ENCODE results near the gene UBAP1.
"Not testable (repeated sequence)": the region's sequence is repeated elsewhere in the genome, so short reads cannot be mapped to it uniquely, and the experiment has no call there.

Gene UBAP1

DNA sequence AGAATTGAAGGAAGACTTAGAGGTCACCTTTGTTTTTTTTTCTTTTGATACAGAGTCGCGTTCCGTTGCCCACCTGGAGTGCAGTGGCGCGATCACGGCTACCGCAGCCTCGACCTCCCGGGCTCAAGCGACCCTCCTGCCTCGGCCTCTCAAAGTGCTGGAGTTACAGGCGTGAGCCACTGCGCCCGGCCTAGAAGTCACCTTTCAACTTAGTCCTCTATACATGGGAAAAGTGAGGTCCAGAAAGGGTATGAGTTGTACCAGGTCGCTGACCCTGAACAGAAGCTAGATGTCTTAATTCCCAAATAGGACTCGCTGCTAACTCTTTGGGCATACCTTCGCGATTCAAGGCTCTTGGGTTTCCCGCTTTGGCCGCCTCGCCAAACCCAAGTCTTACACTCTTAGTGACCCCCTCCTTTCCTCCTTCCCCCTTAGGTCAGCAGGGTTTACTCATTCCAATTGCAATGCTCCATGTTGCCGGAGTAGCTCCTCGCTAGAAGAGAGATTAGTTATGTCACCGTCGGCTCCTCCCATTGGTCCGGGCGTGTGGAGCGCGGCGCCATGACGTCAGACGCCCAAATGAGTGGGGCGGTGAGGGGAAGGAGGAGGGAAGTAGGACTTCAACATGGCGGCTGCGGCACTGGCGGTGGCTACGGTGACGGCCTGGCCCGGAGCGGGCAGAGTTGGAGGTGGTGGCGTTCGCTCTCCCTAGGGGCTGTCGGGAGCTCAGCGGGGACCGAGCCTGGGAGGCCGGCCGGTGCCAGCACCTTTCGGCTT is at the start of gene UBAP1:
Gene UBAP1 (plus strand): TSS at position 608 of the 777 bp plus-strand sequence. CDS start 41,872 bp downstream, outside the sequence.
- DNase-seq (ENCODE audit: low spot score) (peak; percentile 89), FAIRE-seq (peak; percentile 80)

DNA sequence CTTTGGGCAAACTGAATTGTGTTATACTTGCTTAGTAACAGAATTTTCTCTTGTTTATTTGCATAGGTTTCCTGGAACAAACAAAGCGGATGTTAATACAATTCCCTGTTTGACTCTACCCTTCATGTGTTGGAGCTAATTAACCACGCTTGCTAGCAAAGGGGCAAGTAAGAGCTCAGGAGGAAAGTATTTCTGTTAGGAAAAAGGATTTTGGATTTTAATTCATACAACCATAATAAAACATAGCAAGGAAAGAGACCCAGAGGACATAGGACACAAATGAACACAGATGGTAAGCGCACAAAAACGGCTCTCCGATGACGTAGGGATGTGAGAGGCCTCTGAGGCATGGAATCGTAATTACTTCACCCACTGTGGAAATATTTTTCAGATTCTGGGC is 47.3 kb upstream of the UBAP1 start:
- no peak for FAIRE-seq
- no peak for DNase-seq (ENCODE audit: low spot score)

GRCh38 chr9:34133436-34133949 is 45.4 kb upstream of the UBAP1 start:
- no peak for FAIRE-seq
- DNase-seq (ENCODE audit: low spot score), result no peak

DNA sequence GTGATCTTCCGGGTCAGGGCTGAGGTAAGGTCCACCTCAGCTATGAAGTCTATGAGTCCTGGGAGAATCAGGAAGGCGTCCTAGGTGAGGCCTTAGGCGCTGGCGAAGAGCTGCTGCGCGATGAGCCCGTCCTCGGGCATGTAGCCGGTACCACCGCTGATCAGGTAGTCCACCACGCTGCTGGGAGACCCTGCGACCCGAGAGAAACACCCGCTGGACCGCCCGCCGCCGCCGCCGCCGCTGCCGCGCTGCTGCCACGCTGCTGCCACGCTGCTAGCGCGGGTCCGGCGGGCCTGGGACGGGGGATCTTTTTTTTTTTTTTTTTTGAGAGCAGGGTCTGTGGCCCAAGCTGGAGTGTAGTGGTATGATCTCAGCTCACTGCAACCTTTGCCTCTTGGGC is 44.3 kb upstream of the UBAP1 start:
- DNase-seq (ENCODE audit: low spot score) (no peak), FAIRE-seq (no peak)

DNA sequence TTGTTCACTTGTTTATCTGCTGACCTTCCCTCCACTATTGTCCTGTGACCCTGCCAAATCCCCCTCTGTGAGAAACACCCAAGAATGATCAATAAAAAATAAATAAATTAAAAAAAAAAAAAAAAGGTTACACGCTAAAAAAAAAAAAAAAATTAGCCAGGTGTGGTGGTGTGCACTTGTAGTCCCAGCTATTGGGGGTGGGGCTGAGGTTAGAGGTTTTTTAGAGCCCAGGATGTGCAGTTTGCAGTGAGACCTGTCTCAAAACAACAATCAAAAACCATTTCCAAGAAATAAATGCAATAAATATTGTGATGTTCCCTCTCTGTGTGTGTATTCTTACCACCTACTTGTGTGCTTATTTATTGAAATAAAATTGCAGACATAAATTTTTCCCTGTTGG is 40.2 kb upstream of the UBAP1 start:
- DNase-seq (ENCODE audit: low spot score); FAIRE-seq: not testable (repeated sequence)

GRCh38 chr9:34139477-34140146 is 39.2 kb upstream of the UBAP1 start:
- FAIRE-seq (peak; percentile 81), DNase-seq (ENCODE audit: low spot score) (peak; percentile 38)

- no peak for FAIRE-seq
Observed at GRCh38 chr9:34140853-34141252, 38.0 kb upstream of the UBAP1 start.

DNA sequence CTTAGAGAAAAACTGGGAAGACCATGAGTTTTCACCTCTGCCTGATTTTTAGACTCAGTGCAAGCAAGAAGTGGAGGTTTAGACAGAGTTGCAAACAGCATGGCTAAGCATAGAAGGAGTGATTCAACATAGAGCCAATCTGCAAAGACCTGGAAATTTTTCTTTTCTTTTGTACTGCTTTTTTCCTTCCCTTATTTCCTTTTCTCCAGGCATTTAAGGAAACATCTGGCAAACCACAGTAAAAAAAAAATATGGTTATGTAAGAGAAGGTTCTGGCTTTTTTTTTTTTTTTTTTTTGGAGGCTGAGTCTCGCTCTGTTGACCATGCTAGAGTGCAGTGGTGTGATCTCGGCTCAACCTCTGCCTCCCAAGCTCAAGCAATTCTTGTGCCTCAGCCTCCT is 35.7 kb upstream of the UBAP1 start:
- FAIRE-seq, result no peak
- DNase-seq (ENCODE audit: low spot score), result no peak

More at GRCh38 chr9:34140853-34141252, 38.0 kb upstream of the UBAP1 start:
- no peak for DNase-seq (ENCODE audit: low spot score)

DNA sequence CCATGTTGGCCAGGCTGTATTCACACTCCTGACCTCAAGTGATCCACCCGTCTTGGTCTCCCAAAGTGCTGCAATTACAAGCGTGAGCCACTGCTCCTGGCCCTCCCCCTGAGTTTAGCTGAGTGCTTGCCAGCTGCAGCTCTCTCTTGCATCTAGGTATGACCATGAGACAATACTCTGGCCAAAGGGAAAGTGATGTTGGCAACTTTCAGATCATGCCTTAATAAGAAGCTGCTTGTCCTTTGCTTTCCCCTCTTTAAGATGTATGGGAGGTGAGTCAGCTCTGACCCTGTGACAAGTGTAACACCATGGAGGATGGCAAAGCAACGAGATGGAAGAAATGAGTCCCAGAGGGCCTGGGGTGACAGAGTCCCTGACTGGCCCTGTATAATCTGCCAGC is 33.7 kb upstream of the UBAP1 start:
- FAIRE-seq, result no peak
- DNase-seq (ENCODE audit: low spot score), result peak; percentile 15

DNA sequence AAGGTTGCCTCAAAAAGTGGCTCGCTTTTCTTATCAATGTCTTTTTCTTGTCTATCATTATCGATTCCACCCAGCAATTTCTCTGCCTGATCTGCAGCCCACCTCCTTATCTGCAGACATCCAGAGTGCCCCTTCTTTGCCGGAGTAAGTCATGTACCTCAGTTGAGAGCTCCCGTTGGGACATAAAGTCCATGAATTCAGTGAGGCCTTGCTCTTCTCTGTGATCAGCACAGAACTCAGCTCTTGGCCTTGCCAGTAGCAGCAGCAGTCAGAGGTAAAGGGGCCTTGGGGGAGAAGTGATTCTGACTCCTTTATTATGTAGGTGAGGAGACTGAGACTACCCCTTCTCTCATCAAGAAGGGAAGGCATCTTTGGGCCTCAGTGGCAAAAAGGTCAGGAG is 27.4 kb upstream of the UBAP1 start:
- no peak for FAIRE-seq

DNA sequence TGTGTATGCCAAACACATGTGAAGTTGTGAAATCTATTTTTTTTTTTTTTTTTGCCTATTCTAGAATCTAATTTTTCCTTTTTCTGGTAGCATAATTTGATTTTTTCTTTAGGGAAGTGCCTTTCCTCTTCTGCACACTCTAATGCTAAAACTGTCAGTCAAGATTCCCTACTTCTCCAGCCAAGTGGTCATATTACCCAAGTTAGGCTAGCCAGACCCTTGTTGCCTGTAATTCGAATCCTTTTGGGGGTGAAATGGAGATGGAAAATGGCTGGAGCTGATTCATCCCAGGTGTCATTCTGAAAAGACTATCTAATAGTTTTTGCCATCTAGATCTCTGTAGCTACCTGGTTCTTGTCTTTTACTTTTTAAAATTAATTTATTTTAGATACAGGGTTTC is 24.8 kb upstream of the UBAP1 start:
- DNase-seq (ENCODE audit: low spot score) (no peak), FAIRE-seq (no peak)

More for the DNA sequence above, 27.4 kb upstream of the UBAP1 start:
- no peak for DNase-seq (ENCODE audit: low spot score)

GRCh38 chr9:34157318-34157717 is 21.5 kb upstream of the UBAP1 start:
- no peak for FAIRE-seq
- DNase-seq (ENCODE audit: low spot score), result no peak

- no peak for DNase-seq (ENCODE audit: low spot score)
- FAIRE-seq, result no peak
Observed at GRCh38 chr9:34157898-34158297, 20.9 kb upstream of the UBAP1 start.

- DNase-seq (ENCODE audit: low spot score), result no peak
- FAIRE-seq, result no peak
Observed at GRCh38 chr9:34158362-34158869, 20.4 kb upstream of the UBAP1 start.

DNA sequence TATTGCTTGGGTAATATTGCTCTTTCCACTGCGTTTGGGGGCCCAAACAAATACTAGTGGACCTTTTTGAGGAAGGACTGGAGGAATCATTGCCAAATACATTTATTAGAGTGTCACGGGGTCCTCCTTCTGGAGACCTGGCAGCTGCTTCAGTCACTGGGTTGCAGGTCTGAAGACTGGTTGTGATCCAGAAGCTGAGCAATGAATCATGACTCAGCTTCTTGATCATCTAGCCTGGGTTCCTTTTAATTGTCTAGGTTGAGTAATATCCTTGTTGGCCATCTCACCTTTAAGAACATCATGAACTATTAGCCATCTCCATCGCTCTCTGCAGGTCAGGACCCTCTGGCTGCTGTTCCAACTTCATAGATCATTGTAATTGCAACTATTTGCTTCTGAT is 15.4 kb upstream of the UBAP1 start:
- FAIRE-seq (no peak), DNase-seq (ENCODE audit: low spot score) (no peak)

GRCh38 chr9:34169125-34169524 is 9.7 kb upstream of the UBAP1 start:
- FAIRE-seq (no peak), DNase-seq (ENCODE audit: low spot score) (no peak)

DNA sequence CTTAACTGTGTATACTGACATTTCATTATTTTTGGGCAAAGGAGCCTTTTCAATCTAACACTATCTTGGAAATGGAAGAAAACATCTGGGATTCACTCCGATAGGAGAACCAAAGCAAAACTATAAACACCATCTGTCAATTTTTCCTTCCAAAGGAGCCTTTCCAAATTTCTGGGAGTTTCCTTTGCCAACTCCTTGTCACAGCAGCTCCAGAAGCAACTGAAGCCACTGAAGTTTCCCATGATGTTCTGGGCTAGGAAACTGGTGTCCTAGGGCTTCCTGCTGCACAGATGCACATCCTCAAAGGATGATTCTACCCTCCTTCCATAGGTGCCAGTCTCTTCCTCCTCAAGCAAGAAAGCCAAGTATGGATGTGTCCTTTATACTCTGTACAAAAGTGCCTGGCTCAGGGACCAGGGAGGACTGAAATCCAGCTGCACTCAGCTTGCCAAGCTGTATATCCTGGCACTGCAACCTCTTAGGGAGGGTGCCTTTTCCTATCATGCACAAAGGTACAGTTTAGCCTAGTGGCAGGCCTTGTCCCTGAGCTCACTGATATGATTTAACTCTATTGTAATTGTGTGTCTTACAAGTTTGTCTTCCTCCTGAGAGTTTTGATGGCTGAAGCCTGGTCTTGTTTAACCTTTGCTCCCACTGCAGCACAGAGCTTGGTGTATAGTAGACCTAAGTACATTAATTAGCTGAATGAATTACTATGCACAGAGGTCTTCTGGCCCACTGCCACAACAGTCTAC is 8.4 kb upstream of the UBAP1 start:
- FAIRE-seq, result no peak
- DNase-seq (ENCODE audit: low spot score), result no peak

- FAIRE-seq (no peak), DNase-seq (ENCODE audit: low spot score) (no peak)
Observed at GRCh38 chr9:34171753-34172535, 6.9 kb upstream of the UBAP1 start.

GRCh38 chr9:34176089-34176488 is 2.8 kb upstream of the UBAP1 start:
- DNase-seq (ENCODE audit: low spot score) (no peak), FAIRE-seq (no peak)

DNA sequence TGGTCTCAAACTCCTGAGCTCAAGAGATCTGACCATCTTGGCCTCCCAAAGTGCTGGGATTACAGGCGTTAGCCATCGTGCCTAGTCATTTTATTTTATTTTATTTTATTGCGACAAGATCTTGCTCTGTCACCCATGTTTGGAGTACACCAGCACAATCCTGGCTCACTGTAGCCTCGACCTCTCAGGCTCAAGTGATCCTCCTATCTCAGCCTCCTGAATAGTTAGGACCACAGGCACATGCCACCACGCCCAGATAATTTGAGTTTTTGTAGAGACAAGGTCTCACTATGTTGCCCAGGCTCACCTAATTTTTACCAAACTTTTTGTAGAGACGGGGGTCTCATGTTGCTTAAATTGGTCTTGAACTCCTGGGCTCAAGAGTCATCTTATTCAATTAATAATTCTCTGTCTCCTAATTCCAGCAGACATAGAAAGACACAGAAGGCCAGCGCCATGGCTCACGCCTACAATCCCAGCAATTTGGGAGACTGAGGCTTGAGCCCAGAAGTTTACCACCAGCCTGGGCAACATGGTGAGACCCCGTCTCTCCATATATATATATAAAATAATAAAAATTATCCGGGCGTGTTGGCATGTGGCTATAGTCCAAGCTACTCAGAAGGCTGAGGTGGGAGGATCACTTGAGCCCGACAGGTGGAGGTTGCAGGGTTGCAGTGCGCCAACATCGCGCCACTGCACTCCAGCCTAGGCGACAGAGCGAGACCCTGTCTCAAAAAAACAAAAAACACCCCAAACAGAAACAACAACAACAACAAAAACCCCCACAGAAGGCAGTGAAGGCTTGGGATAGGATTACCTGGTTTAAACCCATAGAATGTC is 1.0 kb upstream of the UBAP1 start:
- DNase-seq (ENCODE audit: low spot score), result no peak
- no peak for FAIRE-seq
